22Rv1 (cell line): ENCODE data around the gene ZEB2.

Source experiments
- CTCF ChIP-seq: fragments of 450-650 bp; IDR thresholded peaks from 2 replicates; pipeline ENCODE4 v1.5.1; 2017; ENCODE audit warnings: mild to moderate bottlenecking
- ZFX ChIP-seq: fragments of 450-650 bp; IDR thresholded peaks from 2 replicates; pipeline ENCODE4 v1.6.1; 2017; ENCODE audit warnings: antibody characterized with exemption, borderline replicate concordance

GRCh38 chr2:144341538-144341937, 178.4 kb downstream of the ZEB2 start:
- TF ChIP-seq CTCF (no peak), ZFX (no peak)
